HG02571 (cell line): ENCODE data around the gene GSE1.

Experiments used
- ATAC-seq: cut with Tn5 transposase; IDR thresholded peaks from one replicate; pipeline ENCODE4 v1.9.1; 2021; ENCODE audit warnings: mild to moderate bottlenecking, moderate library complexity; ENCODE audit not compliant: unreplicated experiment

GSE1 gene

DNA sequence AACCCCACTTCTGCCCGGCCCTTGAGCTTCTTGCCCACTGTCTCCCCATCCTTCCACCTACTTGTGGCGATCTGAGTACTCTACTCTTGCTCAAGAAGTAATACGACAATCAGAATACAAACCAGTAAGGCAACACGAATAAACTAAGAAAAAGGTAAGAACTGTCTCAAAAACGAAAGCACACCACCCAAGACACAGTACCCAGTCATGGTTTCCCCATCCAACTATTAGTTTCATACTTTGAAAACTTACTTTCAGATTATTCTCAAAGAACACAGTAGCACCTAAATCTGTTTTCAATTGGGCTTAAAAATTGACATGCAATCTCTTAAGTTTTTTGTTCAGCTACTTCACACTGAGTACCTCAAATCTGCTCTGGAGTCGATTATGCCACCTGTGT lies 61.7 kb downstream of the GSE1 start:
- ATAC-seq: no peak

GRCh38 chr16:85675251-85675874 lies 62.2 kb downstream of the GSE1 start:
- no peak for ATAC-seq

DNA sequence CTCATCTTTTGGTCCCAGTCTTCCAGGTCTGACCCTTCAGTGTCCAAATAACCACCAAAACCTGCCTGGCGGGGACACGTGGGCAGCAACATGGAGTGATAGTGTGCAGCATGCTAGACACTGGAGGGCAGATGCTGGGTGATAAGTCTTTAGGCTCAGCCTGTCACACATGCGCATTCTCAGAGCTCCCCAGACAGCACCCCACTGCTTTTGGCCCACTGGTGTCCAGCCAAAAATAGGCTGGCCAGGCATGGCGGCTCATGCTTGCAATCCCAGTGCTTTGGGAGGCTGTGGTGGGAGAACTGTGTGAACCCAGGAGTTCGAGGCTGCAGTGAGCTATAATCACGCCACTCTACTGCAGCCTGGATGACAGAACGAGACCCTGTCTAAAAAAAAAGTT lies 63.3 kb downstream of the GSE1 start:
- ATAC-seq: no peak

DNA sequence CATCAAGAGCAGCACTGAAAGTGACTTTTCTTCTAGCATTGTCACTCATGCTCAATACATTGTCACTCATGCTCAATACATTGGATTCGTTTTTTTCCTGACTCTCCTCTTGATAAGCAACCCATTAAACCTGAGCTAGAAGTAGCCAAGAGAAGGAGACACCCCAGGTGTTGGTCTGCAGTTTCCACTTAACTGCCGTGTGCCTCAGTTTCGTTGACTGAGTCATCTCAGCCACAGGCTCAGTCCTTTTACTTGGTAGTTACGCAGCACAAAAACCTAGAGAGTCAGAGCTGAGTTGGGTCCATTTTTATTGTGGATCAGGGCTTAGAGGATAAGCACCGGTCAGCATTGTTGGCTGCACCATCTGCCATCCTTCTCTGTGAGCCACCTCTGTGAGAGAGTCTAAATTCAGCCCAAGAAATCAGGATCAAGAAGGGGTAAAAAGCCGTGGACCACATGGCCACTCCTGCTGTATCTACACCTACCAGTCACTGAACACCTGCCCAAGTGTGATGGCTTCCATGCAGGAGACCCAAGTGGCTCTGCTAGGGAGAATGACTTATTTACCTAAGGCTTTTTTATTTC lies 64.4 kb downstream of the GSE1 start:
- no peak for ATAC-seq

DNA sequence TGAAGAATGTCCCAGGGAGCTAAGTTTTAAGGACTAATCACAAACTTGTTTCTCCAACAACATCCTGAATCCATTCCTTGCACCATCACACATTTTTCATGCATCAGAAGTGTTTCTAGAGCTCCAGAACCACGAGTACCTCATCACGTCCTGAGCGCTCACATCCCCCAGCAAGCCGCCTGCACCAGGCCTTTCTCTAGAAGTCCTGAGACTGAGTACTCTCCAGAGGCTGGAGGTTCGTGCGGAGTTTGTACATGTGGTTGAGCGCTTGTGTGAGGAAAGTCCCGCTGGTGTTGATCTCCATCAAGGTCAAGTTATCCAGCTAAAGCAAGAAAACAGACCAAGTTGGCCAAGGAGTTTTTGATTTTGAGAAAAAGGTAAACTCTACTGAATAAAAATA lies 64.9 kb downstream of the GSE1 start:
- ATAC-seq: no peak

- ATAC-seq: no peak
Observed at GRCh38 chr16:85678821-85679220, 65.7 kb downstream of the GSE1 start.

DNA sequence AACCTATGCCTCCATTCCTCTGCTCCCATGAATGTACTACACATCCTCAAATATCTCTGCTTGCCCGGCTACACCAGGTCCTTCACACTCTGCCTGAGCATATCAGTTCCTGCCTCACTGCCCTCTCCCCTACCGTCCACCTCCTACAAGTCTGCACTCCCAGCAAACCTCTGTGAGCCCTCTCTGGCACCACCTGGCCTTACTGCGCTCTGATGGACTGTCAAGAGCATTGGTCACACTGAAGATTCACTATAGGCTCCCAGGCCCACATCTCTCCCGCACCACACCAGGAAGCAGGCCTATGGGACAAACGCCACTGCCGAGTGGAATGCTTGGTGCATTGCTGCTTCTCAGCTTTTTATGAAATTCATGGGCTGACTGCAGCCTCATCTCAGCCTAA lies 66.7 kb downstream of the GSE1 start:
- ATAC-seq: no peak

- no peak for ATAC-seq
Observed at GRCh38 chr16:85680352-85680944, 67.3 kb downstream of the GSE1 start.

DNA sequence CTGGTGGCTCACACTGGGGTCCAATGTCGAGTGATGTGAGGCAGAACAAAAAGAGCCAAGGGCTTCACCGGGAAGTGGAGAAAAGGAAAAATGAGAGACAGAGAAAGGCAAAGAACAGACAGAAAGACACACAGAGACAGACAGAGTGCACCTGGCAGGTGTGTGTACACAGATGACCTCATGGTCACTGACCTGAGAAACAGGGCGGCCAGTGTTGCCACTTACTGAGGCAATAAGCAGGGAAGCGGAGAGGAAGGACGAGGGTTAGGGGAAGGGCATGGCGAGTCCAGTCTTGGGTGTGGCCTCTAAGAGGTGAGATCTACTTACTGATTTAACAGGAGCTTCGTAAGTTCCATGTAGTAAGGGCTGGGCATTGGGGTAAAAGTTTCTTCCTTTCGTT lies 68.1 kb downstream of the GSE1 start:
- no peak for ATAC-seq

DNA sequence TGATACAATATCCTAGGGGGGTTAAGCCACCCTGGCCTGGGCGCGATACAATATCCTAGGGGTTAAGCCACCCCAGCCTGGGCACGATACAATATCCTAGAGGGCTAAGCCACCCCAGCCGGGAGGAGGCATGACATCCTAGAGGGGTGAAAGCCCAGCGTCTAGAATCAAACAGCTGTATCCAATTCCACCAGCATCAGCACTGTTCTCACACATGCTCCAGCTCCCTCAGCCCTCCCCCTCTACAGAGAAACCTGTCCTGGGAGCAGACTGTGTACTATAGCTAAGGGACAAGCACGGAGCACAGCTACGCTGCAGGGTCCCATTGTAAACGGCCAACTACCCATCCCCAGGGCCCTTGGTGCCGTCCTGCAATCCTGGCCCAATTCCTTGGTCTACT lies 69.4 kb downstream of the GSE1 start:
- no peak for ATAC-seq

DNA sequence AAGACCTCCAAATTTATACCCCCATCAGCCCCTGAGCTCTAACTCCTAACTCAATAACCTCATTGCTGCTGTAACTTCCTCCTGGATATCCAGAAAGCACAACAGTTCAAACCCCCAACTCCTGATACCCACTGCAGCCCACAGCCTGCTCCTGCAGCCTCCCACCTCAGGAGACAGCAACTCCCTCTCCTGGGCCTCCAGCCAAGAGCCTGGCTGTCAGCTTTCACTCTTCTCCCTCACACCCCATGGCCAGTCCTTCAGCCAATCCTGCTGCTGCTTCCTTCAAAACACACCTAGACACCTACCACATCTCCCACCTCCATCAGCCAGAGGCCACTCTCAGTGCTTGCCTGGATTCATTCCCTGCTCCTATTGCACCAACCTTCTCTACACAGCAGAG lies 70.2 kb downstream of the GSE1 start:
- ATAC-seq: no peak

DNA sequence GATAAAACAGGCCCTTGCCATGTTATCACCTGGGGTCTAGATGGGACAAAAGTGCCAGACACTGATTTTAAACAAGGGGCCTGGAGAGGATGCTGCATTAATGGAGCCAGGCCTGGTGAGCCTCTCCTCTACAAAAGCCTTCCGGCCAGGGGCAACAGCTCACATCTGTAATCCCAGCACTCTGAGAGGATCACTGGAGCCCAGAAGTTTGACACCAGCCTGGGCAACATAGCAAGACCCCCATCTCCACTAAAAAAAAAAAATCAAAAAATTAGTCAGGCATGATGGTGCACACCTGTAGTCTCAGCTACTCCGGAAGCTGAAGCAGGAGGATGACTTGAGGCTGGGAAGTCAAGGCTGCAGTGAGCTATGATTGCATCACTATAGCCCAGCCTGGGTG lies 72.1 kb downstream of the GSE1 start:
- no peak for ATAC-seq

- no peak for ATAC-seq
Observed at GRCh38 chr16:85686912-85687591, 73.9 kb downstream of the GSE1 start.

DNA sequence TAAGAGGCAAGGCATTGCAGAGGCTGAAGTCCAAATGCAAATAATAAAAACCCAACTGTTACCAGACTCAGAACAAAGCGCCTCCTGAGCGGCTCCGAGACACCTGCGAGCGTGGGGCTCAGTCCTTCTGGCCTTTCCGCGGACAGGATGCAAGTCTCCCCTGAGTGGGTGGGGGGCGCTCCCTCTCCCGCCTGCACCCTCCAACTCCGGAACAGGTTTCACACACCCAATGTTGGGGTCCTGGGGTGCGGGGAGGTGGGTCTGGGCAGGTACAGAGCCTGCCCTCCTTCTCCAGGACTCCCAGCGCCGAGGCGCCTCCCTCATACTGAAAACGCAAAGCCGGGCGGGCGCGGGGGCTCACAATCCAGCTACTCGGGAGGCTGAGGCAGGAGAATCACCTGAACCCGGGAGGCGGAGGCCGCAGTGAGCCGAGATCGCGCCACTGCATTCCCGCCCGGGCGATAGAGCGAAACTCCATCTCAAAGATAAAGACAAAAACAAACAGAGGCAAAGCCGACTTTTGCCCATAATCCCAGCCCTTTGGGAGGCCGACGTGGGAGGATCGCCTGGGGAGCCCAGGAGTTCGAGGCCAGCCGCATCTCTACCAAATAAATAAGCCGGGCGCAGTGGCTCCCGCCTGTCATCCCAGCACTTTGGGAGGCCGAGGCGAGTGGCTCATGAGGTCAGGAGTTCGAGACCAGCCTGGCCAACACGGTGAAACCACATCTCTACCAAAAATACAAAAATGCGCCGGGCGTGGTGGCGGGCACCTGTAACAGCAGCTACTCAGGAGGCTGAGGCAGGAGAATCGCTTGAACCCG lies 74.7 kb downstream of the GSE1 start:
- ATAC-seq: no peak

- ATAC-seq: peak; percentile 93
Observed at GRCh38 chr16:85688586-85689284, 75.6 kb downstream of the GSE1 start, which contains the start of gene GINS2. GINS2 (minus strand) TSS chr16:85688954; CDS start chr16:85688898, 56 bp downstream.

DNA sequence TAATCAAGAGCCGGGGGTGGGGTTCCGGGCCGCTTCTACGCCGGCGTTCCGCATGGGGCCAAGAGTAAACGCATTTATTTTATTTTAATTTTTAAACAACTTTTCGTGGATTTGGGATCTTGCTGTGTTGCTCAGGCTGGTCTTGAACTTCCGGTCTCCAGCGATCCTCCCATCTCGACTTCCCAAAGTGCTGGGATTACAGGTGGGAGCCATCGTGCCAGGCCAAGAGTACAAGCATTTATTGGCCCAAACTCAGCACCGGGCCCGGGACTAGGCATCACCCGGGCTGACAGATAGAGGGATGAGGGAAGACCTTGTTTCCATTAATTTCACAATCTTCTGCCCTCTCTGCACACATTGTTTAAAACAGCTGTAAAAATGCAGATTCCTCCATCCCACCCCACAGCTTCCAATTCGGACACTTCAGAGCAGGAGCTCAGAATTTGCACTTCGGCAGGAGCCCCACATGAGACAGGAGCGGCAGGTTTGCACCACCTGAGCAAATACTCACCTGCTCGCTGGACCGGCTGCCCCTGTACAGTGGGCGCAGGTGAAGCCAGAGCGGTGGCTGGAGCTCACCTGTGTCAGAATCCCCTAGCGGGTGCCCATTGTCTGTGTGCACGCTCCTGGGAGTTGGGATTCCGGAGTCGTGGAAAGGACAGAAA lies 76.3 kb downstream of the GSE1 start:
- no peak for ATAC-seq

DNA sequence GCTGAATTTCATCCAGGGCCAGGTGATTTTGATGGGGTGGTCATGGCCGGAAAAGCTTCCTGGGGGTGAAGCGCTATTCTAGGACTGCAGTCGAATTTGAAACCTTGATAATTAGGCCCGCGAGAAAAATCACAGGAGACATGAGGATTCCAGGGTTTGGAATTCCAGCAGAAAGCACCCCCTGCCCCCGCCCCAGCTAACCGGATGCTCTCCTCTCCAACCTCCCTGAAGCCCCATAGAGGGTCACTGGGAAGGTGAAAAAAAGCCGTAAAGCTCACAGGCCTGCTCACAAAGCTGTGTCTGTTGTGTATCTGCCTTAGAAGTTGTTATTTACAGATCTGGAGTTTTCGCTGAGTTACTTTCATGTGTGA lies 76.8 kb downstream of the GSE1 start:
- ATAC-seq: no peak

- no peak for ATAC-seq
Observed at GRCh38 chr16:85690469-85691064, 77.4 kb downstream of the GSE1 start.

GRCh38 chr16:85695196-85696128 lies 82.3 kb downstream of the GSE1 start:
- no peak for ATAC-seq
